GM18498 (cell line): ENCODE results near the gene MGA.

Experiments
- ATAC-seq: cut with Tn5 transposase; IDR thresholded peaks from one replicate; pipeline ENCODE4 v1.9.1; 2021; ENCODE audit warnings: mild to moderate bottlenecking, moderate library complexity; ENCODE audit not compliant: unreplicated experiment

MGA gene

GRCh38 chr15:41656188-41656587, 4.0 kb upstream of the MGA start:
- ATAC-seq: no peak

GRCh38 chr15:41658689-41659088, 1.5 kb upstream of the MGA start:
- no peak for ATAC-seq

- no peak for ATAC-seq
Measured at GRCh38 chr15:41659190-41659589, 1.0 kb upstream of the MGA start.

- peak; percentile 1 for ATAC-seq
Measured at GRCh38 chr15:41659855-41660234, 360 bp upstream of the MGA start.

- peak; percentile 5 for ATAC-seq
Measured at GRCh38 chr15:41661078-41661517, 893 bp downstream of the MGA start.

- no peak for ATAC-seq
Measured at GRCh38 chr15:41661518-41662225, 1.5 kb downstream of the MGA start.

GRCh38 chr15:41666353-41666920, 6.2 kb downstream of the MGA start:
- ATAC-seq: no peak

GRCh38 chr15:41669701-41670100, 9.5 kb downstream of the MGA start:
- ATAC-seq: no peak

GRCh38 chr15:41671656-41672648, 11.7 kb downstream of the MGA start:
- no peak for ATAC-seq

GRCh38 chr15:41675337-41675736, 15.1 kb downstream of the MGA start:
- ATAC-seq: no peak

GRCh38 chr15:41678742-41679141, 18.5 kb downstream of the MGA start:
- no peak for ATAC-seq

- ATAC-seq: no peak
Measured at GRCh38 chr15:41683955-41684354, 23.8 kb downstream of the MGA start.

- no peak for ATAC-seq
Measured at GRCh38 chr15:41688671-41689070, 28.5 kb downstream of the MGA start.

- ATAC-seq: no peak
Measured at GRCh38 chr15:41689083-41689482, 28.9 kb downstream of the MGA start.

GRCh38 chr15:41689834-41690233, 29.6 kb downstream of the MGA start:
- no peak for ATAC-seq

GRCh38 chr15:41690636-41691035, 30.4 kb downstream of the MGA start:
- no peak for ATAC-seq

- ATAC-seq: no peak
Measured at GRCh38 chr15:41691471-41691870, 31.3 kb downstream of the MGA start.

GRCh38 chr15:41692049-41692448, 31.8 kb downstream of the MGA start:
- no peak for ATAC-seq

GRCh38 chr15:41693757-41694156, 33.6 kb downstream of the MGA start:
- no peak for ATAC-seq

- ATAC-seq: peak; percentile 89
Measured at GRCh38 chr15:41695750-41696436, 35.7 kb downstream of the MGA start.

GRCh38 chr15:41698779-41699178, 38.6 kb downstream of the MGA start:
- ATAC-seq: no peak
